Measurements from ENCODE around the gene RAB29. TPM values are rescaled to one million over a fixed set of nuclear protein-coding genes. Genes with fewer than 3 reads are reported as not detected.

The RAB29 gene
- total and polyA plus RNA-seq, 2 experiments from 2014 or later: 6.5 to 7.2 TPM

- no peak overlapping the region for H3K4me3 ChIP-seq
- no peak for DNase-seq (ENCODE audit: low read depth in 1 of 2, low spot score in 1 of 2)
- no peaks in the 10 kb centered on the region for H3K27me3 ChIP-seq
- no peak for TF ChIP-seq CTCF (IDR thresholded peaks at IDR 0.05; ENCODE audit: low read depth, low read length)
- no peaks in the 10 kb centered on the region for H3K9me3 ChIP-seq (ENCODE audit: low read depth)
- H3K27ac ChIP-seq: no peak overlapping the region
- H3K36me3 ChIP-seq: no peaks in the 10 kb centered on the region
- no peaks in the 10 kb centered on the region for H3K4me1 ChIP-seq (ENCODE audit: low read depth)
Measured at GRCh38 chr1:205764578-205764977, 10.7 kb downstream of the RAB29 start.

GRCh38 chr1:205763980-205764379 is 11.3 kb downstream of the RAB29 start:
- no peak for DNase-seq (ENCODE audit: low read depth in 1 of 2, low spot score in 1 of 2)
- Histone ChIP-seq H3K27me3 (no peaks in the 10 kb centered on the region), H3K4me1 (ENCODE audit: low read depth) (no peaks in the 10 kb centered on the region), H3K27ac (no peak overlapping the region), H3K36me3 (no peaks in the 10 kb centered on the region), H3K9me3 (ENCODE audit: low read depth) (no peaks in the 10 kb centered on the region), H3K4me3 (no peak overlapping the region)
- TF ChIP-seq CTCF (IDR thresholded peaks at IDR 0.05; ENCODE audit: low read depth, low read length): no peak

GRCh38 chr1:205760606-205761005 is 14.7 kb downstream of the RAB29 start:
- H3K27ac ChIP-seq: no peak overlapping the region
- H3K4me3 ChIP-seq: no peak overlapping the region
- no peaks in the 10 kb centered on the region for H3K4me1 ChIP-seq (ENCODE audit: low read depth)
- no peak for TF ChIP-seq CTCF (IDR thresholded peaks at IDR 0.05; ENCODE audit: low read depth, low read length)
- no peak for DNase-seq (ENCODE audit: low read depth in 1 of 2, low spot score in 1 of 2)
- H3K27me3 ChIP-seq: no peaks in the 10 kb centered on the region
- no peaks in the 10 kb centered on the region for H3K36me3 ChIP-seq
- no peaks in the 10 kb centered on the region for H3K9me3 ChIP-seq (ENCODE audit: low read depth)

GRCh38 chr1:205756552-205756951 is 18.7 kb downstream of the RAB29 start:
- DNase-seq (ENCODE audit: low read depth in 1 of 2, low spot score in 1 of 2): no peak
- Histone ChIP-seq H3K36me3 (no peaks in the 10 kb centered on the region), H3K4me1 (ENCODE audit: low read depth) (no peaks in the 10 kb centered on the region), H3K27ac (no peak overlapping the region), H3K27me3 (no peaks in the 10 kb centered on the region), H3K4me3 (no peak overlapping the region), H3K9me3 (ENCODE audit: low read depth) (no peaks in the 10 kb centered on the region)
- TF ChIP-seq CTCF (IDR thresholded peaks at IDR 0.05; ENCODE audit: low read depth, low read length): no peak

- Histone ChIP-seq H3K27me3 (no peaks in the 10 kb centered on the region), H3K4me3 (no peak overlapping the region), H3K27ac (no peak overlapping the region), H3K36me3 (no peaks in the 10 kb centered on the region), H3K9me3 (ENCODE audit: low read depth) (no peaks in the 10 kb centered on the region), H3K4me1 (ENCODE audit: low read depth) (no peaks in the 10 kb centered on the region)
- TF ChIP-seq CTCF (IDR thresholded peaks at IDR 0.05; ENCODE audit: low read depth, low read length): no peak
- DNase-seq (ENCODE audit: low read depth in 1 of 2, low spot score in 1 of 2): no peak
Measured at GRCh38 chr1:205754857-205755256, 20.4 kb downstream of the RAB29 start.
